Measurements from ENCODE around the gene KLK11.

KLK11 gene

GRCh38 chr19:51027126-51027806 lies 850 bp upstream of the KLK11 start:
- no peak for DNase-seq

GRCh38 chr19:51025809-51026553 lies 435 bp downstream of the KLK11 start:
- no peak for DNase-seq

- no peak for DNase-seq
Observed at GRCh38 chr19:51025401-51025800, 1.0 kb downstream of the KLK11 start.

- no peak for DNase-seq
Observed at GRCh38 chr19:51024924-51025323, 1.5 kb downstream of the KLK11 start.

DNA sequence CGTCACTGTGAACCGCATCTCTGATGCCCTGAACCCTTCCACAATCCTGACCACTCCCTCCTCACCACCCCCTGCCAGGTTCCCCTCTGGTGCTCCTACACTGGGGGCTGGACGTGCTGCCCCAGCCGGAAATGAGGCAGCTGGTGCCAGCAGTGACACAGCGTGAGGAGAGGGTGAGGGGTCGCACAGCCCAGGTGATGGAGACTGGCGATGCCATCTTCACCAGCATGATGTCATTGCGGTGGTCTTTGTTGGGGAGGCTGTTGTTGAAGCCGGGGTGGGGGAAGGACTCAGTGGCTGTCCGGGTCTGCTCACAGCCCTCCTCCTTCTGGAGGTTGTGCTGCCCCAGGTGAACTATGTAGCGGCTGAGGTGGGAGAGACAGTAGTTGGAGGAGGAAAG lies 2.5 kb downstream of the KLK11 start:
- DNase-seq = no peak

DNA sequence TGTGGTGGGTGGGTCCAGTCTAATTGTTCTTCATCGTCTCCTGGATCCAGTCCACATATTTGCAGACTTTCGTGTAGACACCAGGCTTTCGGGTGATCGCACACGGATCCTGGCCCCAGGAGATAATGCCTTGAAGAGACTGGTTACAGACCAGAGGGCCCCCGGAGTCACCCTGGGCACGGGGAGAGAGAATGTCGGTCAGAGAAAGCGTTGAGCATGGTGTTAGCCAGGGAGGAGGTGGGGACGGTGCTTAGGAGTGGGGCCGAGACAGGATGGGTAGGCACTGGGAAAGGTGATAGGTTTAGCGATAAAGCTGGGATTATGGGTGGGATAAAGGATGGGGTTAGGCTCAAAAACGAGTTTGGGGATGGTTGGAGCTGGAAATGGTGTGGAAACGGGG lies 3.9 kb downstream of the KLK11 start:
- no peak for DNase-seq

GRCh38 chr19:51020988-51021651 lies 5.3 kb downstream of the KLK11 start:
- no peak for DNase-seq

GRCh38 chr19:51019544-51019925 lies 6.9 kb downstream of the KLK11 start, which contains the start of gene KLK10:
Gene KLK10 (minus strand): TSS chr19:51019709. CDS start chr19:51019130, 579 bp downstream.
- DNase-seq = no peak

- no peak for DNase-seq
Observed at GRCh38 chr19:51018745-51019543, 7.5 kb downstream of the KLK11 start.

- no peak for DNase-seq
Observed at GRCh38 chr19:51016798-51017683, 9.4 kb downstream of the KLK11 start.

DNA sequence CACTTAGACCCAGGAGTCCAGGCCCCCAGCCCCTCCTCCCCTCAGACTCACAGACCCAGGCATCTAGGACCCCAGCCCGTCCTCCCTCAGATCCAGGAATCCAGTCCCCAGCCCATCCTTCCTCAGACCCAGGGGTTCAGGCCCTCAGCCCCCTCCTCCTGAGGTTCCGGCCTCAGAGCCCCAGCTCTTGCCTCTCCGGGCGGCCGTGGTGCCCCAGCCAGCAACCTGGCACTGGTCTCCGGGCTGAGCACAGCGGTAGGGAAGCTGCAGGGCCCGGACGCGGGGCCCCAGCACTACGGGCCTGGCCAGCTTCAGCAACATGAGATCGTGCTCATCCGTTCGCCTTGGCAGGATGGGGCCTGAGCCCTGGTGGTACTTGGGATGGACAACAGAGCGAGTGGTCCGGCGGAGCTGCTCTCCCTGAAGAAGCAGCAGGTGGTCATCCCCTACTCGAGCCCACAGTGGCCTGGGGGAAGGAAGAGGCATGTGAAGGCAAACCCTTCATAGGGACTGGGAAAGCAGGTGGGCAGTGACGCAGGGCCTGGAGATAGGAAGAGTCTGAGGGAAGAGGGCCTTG lies 10.6 kb downstream of the KLK11 start:
- DNase-seq = no peak

DNA sequence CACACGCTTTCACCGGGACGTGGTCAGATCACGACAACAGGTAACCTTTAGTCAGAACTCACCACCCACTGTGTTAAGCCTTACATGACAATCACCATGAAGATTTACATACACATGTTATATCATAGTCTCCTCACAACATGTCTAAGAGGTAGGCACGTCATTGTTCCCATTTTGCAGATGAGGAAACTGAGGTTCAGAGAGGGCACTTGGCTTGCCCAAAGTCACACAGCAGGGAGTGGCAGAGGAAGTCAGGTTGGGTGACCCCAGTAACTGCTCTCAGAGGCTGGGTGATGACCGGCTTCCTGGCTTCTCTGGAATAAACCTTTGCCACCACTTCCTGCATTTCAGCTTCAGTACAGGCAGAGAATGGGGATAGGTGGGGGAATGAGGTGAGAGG lies 12.2 kb downstream of the KLK11 start:
- DNase-seq = no peak

GRCh38 chr19:51012661-51013190 lies 13.7 kb downstream of the KLK11 start:
- DNase-seq = no peak

GRCh38 chr19:51010066-51010795 lies 16.2 kb downstream of the KLK11 start:
- no peak for DNase-seq

GRCh38 chr19:51009061-51009891 lies 17.1 kb downstream of the KLK11 start:
- DNase-seq = no peak

- no peak for DNase-seq
Observed at GRCh38 chr19:51007488-51007887, 18.9 kb downstream of the KLK11 start.

DNA sequence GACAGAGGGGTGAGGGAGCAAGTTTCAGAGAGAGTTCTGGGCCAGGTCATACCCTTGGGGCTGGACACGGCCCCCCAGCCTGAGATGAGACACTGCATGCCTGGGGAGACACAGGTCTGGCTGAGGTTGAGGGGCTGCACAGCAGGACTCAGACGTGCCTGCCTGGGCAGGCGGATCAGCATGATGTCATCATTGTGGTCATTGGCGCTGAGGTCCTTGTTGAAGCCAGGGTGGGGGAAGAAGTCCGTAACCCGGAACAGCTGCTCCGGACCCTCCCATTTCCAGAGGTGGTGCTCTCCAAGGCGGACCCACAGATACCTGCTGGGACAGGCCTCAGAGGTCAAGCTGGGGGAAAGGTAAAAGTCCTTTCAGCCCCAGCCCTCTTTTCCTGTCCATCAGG lies 20.0 kb downstream of the KLK11 start:
- no peak for DNase-seq

GRCh38 chr19:51005248-51005647 lies 21.2 kb downstream of the KLK11 start:
- DNase-seq = no peak

DNA sequence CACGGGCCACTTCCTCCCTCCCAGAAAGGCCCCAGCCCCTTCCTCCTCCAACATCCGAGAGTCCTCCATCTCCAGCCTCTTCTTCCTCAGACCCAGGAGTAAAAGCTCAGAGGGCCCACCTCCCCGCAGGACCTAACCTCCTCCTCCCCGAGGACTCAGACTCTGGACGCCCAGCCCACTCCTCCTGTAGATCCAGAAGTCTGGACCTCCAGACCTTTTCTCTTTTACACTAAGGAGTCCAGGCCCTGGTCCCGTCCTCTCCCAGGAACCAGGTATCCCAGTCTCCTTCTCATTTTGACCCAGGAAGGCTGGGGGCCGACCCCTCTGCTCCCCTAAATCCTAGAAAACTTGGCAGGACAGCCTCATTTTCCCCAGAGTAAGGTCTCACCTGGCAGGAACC lies 23.1 kb downstream of the KLK11 start:
- no peak for DNase-seq

Measured in NK-92 treated with Interleukin-12 subunit alpha and Interleukin-12 subunit beta, amount 100 ng/mL, for 24 hours (cell line).